ENCODE results near the gene SPRING1.

The SPRING1 gene

GRCh38 chr12:116691636-116692035 lies 46.2 kb downstream of the SPRING1 start:
- H3K9me3 ChIP-seq (ENCODE audit: control insufficient read depth, insufficient read depth, low read length) = no peaks in the 10 kb centered on the region
- peaks cover 8% of the 10 kb centered on the region; the same call in 1 of the 2 replicates for H3K4me1 ChIP-seq (ENCODE audit: insufficient read depth, low read length)

GRCh38 chr12:116691205-116691604 lies 46.7 kb downstream of the SPRING1 start:
- peaks cover 8% of the 10 kb centered on the region; the same call in 1 of the 2 replicates for H3K4me1 ChIP-seq (ENCODE audit: insufficient read depth, low read length)
- H3K36me3 ChIP-seq (ENCODE audit: insufficient read depth, low read length) = no peaks in the 10 kb centered on the region
- H3K9ac ChIP-seq (ENCODE audit: low read depth, low read length) = no peak overlapping the region
- no peaks in the 10 kb centered on the region for H3K9me3 ChIP-seq (ENCODE audit: control insufficient read depth, insufficient read depth, low read length)

More at GRCh38 chr12:116691636-116692035, 46.2 kb downstream of the SPRING1 start:
- Histone ChIP-seq H3K9ac (ENCODE audit: low read depth, low read length) (no peak overlapping the region), H3K36me3 (ENCODE audit: insufficient read depth, low read length) (no peaks in the 10 kb centered on the region)

- Histone ChIP-seq H3K4me1 (ENCODE audit: insufficient read depth, low read length) (peaks cover 8% of the 10 kb centered on the region; the same call in 1 of the 2 replicates), H3K9me3 (ENCODE audit: control insufficient read depth, insufficient read depth, low read length) (no peaks in the 10 kb centered on the region), H3K9ac (ENCODE audit: low read depth, low read length) (no peak overlapping the region), H3K36me3 (ENCODE audit: insufficient read depth, low read length) (no peaks in the 10 kb centered on the region)
Measured at GRCh38 chr12:116689979-116690744, 47.7 kb downstream of the SPRING1 start.

- H3K4me1 ChIP-seq (ENCODE audit: insufficient read depth, low read length) = peaks cover 8% of the 10 kb centered on the region; the same call in 1 of the 2 replicates
- H3K9ac ChIP-seq (ENCODE audit: low read depth, low read length) = no peak overlapping the region
- no peaks in the 10 kb centered on the region for H3K36me3 ChIP-seq (ENCODE audit: insufficient read depth, low read length)
- H3K9me3 ChIP-seq (ENCODE audit: control insufficient read depth, insufficient read depth, low read length) = no peaks in the 10 kb centered on the region
Measured at GRCh38 chr12:116689521-116689920, 48.3 kb downstream of the SPRING1 start.
